Adrenal gland (tissue), 12 donors: ENCODE measurements around the gene RNF167. TPM values are rescaled to one million over a fixed set of nuclear protein-coding genes. Genes with fewer than 3 reads are reported as not detected.

Source experiments
- DNase-seq, 7 donors: peaks; one replicate each; pipeline ENCODE4 v3.0.0-alpha.2; 2019 to 2020
- H3K27ac ChIP-seq, 5 donors: fragments of 200-600 bp; sonication (generic) in 4 of 5; 1 replicate in 3 of 5; 2 replicates in 2 of 5; pipeline versions ENCODE4 v1.5.1 to v1.8.0; 2016 to 2020; ENCODE audit warnings: mild to moderate bottlenecking in 1 of 5
- H3K27me3 ChIP-seq: fragments of 200-600 bp; 2 replicates; pipeline ENCODE4 v1.8.0; 2021
- H3K36me3 ChIP-seq, 2 donors: fragments of 200-600 bp; replicated peaks in 1 of 2; 1 replicate in 1 of 2; 2 replicates in 1 of 2; pipeline versions ENCODE4 v1.5.1 to v1.8.0; 2018 to 2022
- H3K4me1 ChIP-seq, 2 donors: fragments of 200-600 bp; replicated peaks in 1 of 2; 1 replicate in 1 of 2; 2 replicates in 1 of 2; pipeline versions ENCODE4 v1.5.1 to v1.8.0; 2018 to 2021
- H3K4me3 ChIP-seq, 4 donors: fragments of 200-600 bp; sonication (generic) in 3 of 4; one replicate each; pipeline ENCODE4 v1.5.1; 2016 to 2018
- H3K9me3 ChIP-seq, 3 donors: fragments of 200-600 bp; sonication (generic) in 1 of 3; replicated peaks in 1 of 3; 1 replicate in 2 of 3; 2 replicates in 1 of 3; pipeline versions ENCODE4 v1.5.1 to v1.8.0; 2016 to 2021
- CTCF ChIP-seq, 6 experiments: fragments of 450-650 bp in 4 of 6; fragments of 200-600 bp in 2 of 6; sonication (generic) in 1 of 6; IDR thresholded peaks; 1 replicate in 5 of 6; 2 replicates in 1 of 6; pipeline versions ENCODE4 v1.5.1 to v1.8.0; 2016 to 2021; ENCODE audit warnings: antibody characterized with exemption in 6 of 6, mild to moderate bottlenecking in 2 of 6, moderate library complexity in 1 of 6
- POLR2A ChIP-seq, 2 donors: fragments of 450-650 bp; IDR thresholded peaks; one replicate each; pipeline ENCODE4 v1.6.1; 2017; ENCODE audit warnings: antibody characterized with exemption in 2 of 2, mild to moderate bottlenecking in 2 of 2, moderate library complexity in 1 of 2
- WGBS, 4 donors: extraction: QIAGEN DNeasy Blood & Tissue Kit in 2 of 4; methylation state at CpG; one replicate each; pipeline versions ENCODE4 v1.1.5 to v1.1.7; 2013 to 2017; 5-methylcytosine and 5-hydroxymethylcytosine counted together
- intact Hi-C, 2 donors: fragments of 100-400 bp; cut with DNase I; formaldehyde crosslinking; loops; one replicate each; pipeline versions ENCODE4 v1.14.1 to v1.15.0; 2022 to 2023
- polyA plus RNA-seq, 3 donors: library from polyadenylated mRNA; stranded (reverse); fragments of 200-250 nt in 2 of 3; fragments of 350-450 nt in 1 of 3; fragmentation: Illumina TruSeq in 1 of 3; extraction: RNeasy Lipid Tissue Mini Kit (QIAGEN cat#74804) in 1 of 3; gene quantifications; one replicate each; pipeline ENCODE4 v1.2.3, GENCODE V29; 2013 to 2014
- total RNA-seq, 9 donors: library from RNA; depleted of rRNA in 4 of 9; stranded (reverse); fragments of >200 nt in 4 of 9; fragments of 120-200 nt in 1 of 9; fragmentation: NEBNext Ultra II Directional in 1 of 9; extraction: Animal tissue kit (Norgen Biotek cat#: 25700) in 1 of 9; gene quantifications; one replicate each; pipeline versions ENCODE4 v1.1.0 to v1.2.4, GENCODE V29; 2013 to 2023
- donor health status: healthy with polysubstance abuse.
- donor health status: Bipolar disorder and iron deficiency.
- donor health status: DM: yes; HTN: yes; CAD: no.
- donor health status: DM: no; HTN: no; CAD: no.
- donor health status: DM: no; HTN: no; CAD: no.
- donor health status: DM: yes; HTN: yes; CAD: no.

The RNF167 gene
- total and polyA plus RNA-seq, 12 donors = 46.7 to 252 (median 105) TPM

DNA sequence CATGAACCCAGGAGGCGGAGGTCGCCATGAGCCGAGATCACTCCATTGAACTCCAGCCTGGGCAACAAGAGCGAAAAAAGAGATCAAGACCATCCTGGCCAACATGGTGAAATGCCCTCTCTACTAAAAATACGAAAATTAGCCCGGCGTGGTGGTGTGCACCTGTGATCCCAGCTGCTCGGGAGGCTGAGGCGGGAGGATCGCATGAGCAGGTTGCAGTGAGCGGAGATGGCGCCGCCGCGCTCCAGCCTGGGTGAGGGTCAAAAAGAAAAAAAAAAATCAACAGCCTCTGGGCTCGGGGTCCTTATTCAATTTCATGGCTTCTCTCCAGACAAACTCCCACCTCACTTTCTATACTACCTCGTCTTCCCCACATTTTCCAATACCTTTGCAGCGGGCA, 11.2 kb upstream of the RNF167 start:
- Histone ChIP-seq H3K36me3 (no peaks in the 10 kb centered on the region), H3K27me3 (no peaks in the 10 kb centered on the region), H3K27ac (no peak overlapping the region), H3K4me3 (no peak overlapping the region), H3K9me3 (no peaks in the 10 kb centered on the region), H3K4me1 (peaks cover 0 to under 1% of the 10 kb centered on the region in 2 donors)
- WGBS, 4 donors = 91 to 96% (median 94%) methylated on average over 18 of the region's 18 CpGs
- DNase-seq = no peak
- intact Hi-C loops = no loop called here
- no peak for TF ChIP-seq CTCF (IDR thresholded peaks at IDR 0.05)
- no peak for TF ChIP-seq POLR2A (IDR thresholded peaks at IDR 0.05)

DNA sequence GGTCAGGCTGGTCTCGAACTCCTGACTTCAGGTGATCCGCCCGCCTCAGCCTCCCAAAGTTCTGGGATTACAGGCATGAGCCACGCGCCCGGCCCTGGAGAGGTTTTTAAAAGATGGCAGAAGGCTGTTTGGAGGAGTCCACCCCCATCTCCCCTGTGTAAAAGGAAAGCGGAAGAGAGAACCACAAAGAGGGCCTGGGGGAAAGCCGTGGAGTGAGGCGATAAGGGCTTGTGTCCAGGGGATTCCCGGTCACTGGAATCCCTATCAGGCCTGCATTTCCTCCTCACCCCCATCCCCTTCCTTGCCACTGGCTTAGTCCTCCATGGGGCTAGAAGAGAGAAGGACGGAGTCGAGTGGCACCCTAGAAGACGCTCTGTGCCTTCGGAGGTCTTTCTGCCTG, 8.1 kb upstream of the RNF167 start, which contains the start of gene GP1BA:
Gene GP1BA, plus strand, starts transcription at position 315 of the 400 bp plus-strand sequence. CDS start 328 bp downstream, outside the sequence.
- intact Hi-C loops = loop anchor here in 1 of 2 donors (10.0 kb wide), 1 partner anchor 53 kb away; the partner anchor contains the start of gene CAMTA2
- Histone ChIP-seq H3K4me1 (peaks cover 0 to 7% of the 10 kb centered on the region in 2 donors), H3K27me3 (no peaks in the 10 kb centered on the region), H3K4me3 (no peak within 1 kb of the TSS), H3K27ac (no peak within 1 kb of the TSS), H3K9me3 (no peaks in the 10 kb centered on the region), H3K36me3 (peaks cover 0 to under 1% of the 10 kb centered on the region in 2 donors)
- TF ChIP-seq POLR2A (IDR thresholded peaks at IDR 0.05) = no peak
- no peak for TF ChIP-seq CTCF (IDR thresholded peaks at IDR 0.05)
- 75 to 91% (median 83%) methylated on average over 14 of the region's 14 CpGs for WGBS, 4 donors
- no peak for DNase-seq

DNA sequence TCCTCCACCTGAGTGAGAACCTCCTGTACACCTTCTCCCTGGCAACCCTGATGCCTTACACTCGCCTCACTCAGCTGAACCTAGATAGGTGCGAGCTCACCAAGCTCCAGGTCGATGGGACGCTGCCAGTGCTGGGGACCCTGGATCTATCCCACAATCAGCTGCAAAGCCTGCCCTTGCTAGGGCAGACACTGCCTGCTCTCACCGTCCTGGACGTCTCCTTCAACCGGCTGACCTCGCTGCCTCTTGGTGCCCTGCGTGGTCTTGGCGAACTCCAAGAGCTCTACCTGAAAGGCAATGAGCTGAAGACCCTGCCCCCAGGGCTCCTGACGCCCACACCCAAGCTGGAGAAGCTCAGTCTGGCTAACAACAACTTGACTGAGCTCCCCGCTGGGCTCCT, 7.3 kb upstream of the RNF167 start:
- DNase-seq = no peak
- WGBS, 4 donors = 85 to 100% (median 89%) methylated on average over 3 to 12 of the region's 12 CpGs
- Histone ChIP-seq H3K27ac (no peak overlapping the region), H3K4me1 (peaks cover 0 to 7% of the 10 kb centered on the region in 2 donors), H3K9me3 (no peaks in the 10 kb centered on the region), H3K27me3 (no peaks in the 10 kb centered on the region), H3K36me3 (peaks cover 0 to 8% of the 10 kb centered on the region in 2 donors), H3K4me3 (no peak overlapping the region)
- intact Hi-C loops = loop anchor here in 1 of 2 donors (10.0 kb wide), 1 partner anchor 52 kb away; the partner anchor contains the start of gene CAMTA2
- TF ChIP-seq CTCF (IDR thresholded peaks at IDR 0.05) (no peak), POLR2A (IDR thresholded peaks at IDR 0.05) (no peak)

DNA sequence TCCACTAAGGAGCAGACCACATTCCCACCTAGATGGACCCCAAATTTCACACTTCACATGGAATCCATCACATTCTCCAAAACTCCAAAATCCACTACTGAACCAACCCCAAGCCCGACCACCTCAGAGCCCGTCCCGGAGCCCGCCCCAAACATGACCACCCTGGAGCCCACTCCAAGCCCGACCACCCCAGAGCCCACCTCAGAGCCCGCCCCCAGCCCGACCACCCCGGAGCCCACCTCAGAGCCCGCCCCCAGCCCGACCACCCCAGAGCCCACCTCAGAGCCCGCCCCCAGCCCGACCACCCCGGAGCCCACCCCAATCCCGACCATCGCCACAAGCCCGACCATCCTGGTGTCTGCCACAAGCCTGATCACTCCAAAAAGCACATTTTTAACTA, 6.4 kb upstream of the RNF167 start:
- no peak for DNase-seq
- 76 to 87% (median 78%) methylated on average over 7 to 16 of the region's 16 CpGs for WGBS, 4 donors
- TF ChIP-seq CTCF (IDR thresholded peaks at IDR 0.05) (no peak), POLR2A (IDR thresholded peaks at IDR 0.05) (no peak)
- Histone ChIP-seq H3K4me1 (peaks cover under 1 to 14% of the 10 kb centered on the region in 2 donors), H3K36me3 (peaks cover 0 to 12% of the 10 kb centered on the region in 2 donors), H3K9me3 (no peaks in the 10 kb centered on the region), H3K4me3 (no peak overlapping the region), H3K27me3 (no peaks in the 10 kb centered on the region), H3K27ac (no peak overlapping the region)
- intact Hi-C loops = loop anchor here in 1 of 2 donors (10.0 kb wide), 1 partner anchor 51 kb away; the partner anchor contains the start of gene CAMTA2
